ENCODE measurements around the gene DLGAP1.

Gene DLGAP1

GRCh38 chr18:4285525-4285924 lies 169.6 kb downstream of the DLGAP1 start:
- no peak for DNase-seq

DNA sequence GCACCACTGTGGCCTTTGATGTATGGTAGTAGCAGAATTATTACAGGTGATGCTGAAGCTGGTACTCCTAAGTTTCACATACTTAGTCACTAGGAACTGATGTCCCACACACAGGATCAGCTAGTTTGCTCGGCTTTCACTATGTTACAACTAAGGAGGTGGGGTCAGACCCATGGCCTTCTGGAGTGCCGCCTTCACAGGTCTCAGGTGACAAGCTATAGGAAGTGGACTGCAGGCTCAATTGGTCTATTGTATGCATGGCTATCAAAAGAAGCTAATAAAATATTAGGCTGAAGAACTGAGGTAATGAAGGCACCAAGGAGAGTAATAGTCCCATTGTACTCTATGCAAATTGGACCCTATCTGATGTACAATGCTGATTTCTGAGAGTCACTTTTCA lies 170.6 kb downstream of the DLGAP1 start:
- no peak for DNase-seq

GRCh38 chr18:4283746-4284291 lies 171.3 kb downstream of the DLGAP1 start:
- no peak for DNase-seq

DNA sequence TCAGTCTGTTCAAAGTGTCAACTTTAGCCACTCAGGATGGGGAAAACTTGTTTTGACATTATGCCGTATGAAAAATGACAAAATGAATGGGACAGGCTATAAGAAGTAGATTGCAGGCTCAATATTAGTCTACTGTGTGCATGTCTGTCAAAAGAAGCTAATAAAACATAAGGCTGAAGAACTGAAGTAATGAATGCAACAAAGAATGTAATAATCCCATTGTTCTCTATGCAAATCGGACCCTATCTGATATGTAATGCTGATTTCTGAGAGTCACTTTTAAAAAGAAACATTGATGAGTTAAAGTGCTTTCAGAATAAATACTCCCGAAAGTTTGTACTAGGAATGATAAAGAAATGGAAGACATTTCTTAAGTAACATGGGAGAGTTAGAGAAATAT lies 172.2 kb downstream of the DLGAP1 start:
- DNase-seq, result no peak

GRCh38 chr18:4276953-4277585 lies 178.0 kb downstream of the DLGAP1 start:
- no peak for DNase-seq

- no peak for DNase-seq
Observed at GRCh38 chr18:4271952-4272351, 183.2 kb downstream of the DLGAP1 start.

- no peak for DNase-seq
Observed at GRCh38 chr18:4270988-4271387, 184.1 kb downstream of the DLGAP1 start.

GRCh38 chr18:4270016-4270415 lies 185.1 kb downstream of the DLGAP1 start:
- no peak for DNase-seq

DNA sequence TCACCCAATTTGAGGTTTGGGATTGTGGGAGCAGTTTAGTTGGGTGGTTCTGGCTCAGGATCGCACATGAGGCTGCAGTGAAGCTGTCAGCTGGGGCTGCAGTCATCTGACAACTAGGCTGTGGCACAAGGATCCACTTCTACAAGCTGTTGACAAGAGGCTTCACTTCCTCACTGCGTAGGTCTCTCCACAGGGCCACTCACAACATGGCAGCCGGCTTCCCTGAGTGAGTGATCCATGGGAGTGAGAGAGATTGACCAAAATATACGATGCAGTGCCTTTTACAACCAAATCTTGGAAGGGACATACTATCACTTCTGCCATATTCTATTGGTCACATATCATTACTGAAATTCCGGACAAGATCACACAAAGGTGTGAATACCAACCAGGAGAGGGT lies 187.5 kb downstream of the DLGAP1 start:
- no peak for DNase-seq

DNA sequence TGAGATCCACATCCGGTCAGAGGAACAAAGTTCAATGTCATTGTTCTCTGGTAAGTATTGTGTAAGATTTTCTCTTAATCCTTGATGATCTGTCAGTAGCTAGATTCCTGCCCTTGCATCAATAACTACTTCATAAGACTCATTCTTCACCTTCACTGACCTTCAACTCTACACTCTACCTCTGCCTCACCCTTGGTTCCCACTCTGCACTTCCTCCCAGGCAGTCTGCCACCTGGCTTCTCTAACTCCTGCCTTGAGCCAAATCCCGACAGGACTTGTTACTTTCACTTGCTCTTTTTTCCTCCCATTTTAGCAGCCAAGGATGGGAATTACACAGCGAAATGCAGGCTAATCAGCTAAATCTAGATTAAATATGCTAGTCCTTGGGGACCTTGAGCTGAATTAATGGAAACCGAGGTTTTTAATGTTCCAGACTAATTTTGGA lies 190.7 kb downstream of the DLGAP1 start:
- no peak for DNase-seq

- no peak for DNase-seq
Observed at GRCh38 chr18:4260107-4260506, 195.0 kb downstream of the DLGAP1 start.

GRCh38 chr18:4256766-4257417 lies 198.2 kb downstream of the DLGAP1 start:
- no peak for DNase-seq

DNA sequence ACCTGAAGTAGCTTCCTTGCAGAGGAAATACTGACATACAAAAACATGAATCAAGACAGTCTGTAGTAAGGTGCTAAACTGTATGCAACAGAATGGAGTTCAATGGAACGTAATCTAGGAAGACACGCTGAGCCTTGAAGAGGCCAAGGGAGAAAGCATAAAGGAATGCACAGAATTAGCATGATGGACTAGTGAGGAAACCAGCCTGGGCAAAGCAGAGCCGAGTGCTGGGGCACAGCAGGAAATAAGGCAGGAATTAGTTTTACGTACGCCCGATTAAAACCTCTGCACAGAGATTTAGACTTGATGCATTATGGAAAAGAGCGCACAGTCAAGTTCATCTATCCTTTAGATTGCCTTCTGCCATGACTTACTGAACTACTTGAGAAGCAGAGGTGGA lies 200.3 kb downstream of the DLGAP1 start:
- no peak for DNase-seq

DNA sequence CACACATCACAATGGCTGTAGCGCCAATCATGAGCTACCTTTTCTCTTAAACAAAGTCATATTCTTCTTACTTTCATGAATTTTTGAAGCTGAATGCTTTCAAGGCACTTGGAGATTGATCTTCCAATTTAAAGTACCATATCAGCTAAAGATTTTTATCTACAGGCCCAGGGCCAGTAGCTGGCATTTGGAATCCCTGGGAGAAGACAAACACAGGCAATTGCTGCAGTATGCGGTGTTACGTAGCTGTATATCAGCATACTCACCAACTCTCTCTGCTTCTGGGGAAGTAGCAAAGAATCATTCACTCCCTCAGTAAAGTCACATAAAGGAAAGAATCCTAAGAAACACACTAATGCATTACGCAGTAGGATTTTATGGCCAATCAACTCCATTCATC lies 202.3 kb downstream of the DLGAP1 start:
- DNase-seq, result no peak

DNA sequence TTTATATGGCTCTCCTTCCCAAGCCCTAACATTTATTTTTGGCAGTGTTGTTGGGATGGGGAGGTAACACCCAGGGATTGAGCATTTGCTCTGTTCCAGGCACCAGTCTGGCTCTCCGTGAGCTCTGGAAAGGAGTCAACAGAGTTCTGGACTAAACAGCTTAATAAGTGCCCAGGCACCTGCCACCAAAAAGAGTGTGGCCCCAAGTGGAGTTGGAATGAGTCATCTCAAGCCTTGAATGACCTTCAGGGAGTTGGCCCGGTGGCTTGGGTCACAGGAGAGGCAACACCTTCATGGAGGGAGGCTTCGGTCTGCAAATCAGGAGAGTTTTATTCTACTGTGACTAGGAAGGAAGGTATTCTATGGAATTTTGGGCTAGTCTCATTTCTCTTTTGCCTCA lies 203.2 kb downstream of the DLGAP1 start:
- DNase-seq, result no peak

GRCh38 chr18:4251206-4251605 lies 203.9 kb downstream of the DLGAP1 start:
- DNase-seq, result no peak

GRCh38 chr18:4250141-4250540 lies 205.0 kb downstream of the DLGAP1 start:
- DNase-seq, result no peak

GRCh38 chr18:4248686-4249085 lies 206.4 kb downstream of the DLGAP1 start:
- no peak for DNase-seq

GRCh38 chr18:4246374-4246773 lies 208.7 kb downstream of the DLGAP1 start:
- no peak for DNase-seq

GRCh38 chr18:4245456-4245855 lies 209.7 kb downstream of the DLGAP1 start:
- no peak for DNase-seq

- DNase-seq, result no peak
Observed at GRCh38 chr18:4242431-4243161, 212.5 kb downstream of the DLGAP1 start.

GRCh38 chr18:4241090-4241617 lies 214.0 kb downstream of the DLGAP1 start:
- no peak for DNase-seq

- DNase-seq, result no peak
Observed at GRCh38 chr18:4238966-4239365, 216.1 kb downstream of the DLGAP1 start.

- no peak for DNase-seq
Observed at GRCh38 chr18:4237664-4238041, 217.5 kb downstream of the DLGAP1 start.

Measured in suppressor macrophage (primary cell).